Measurements from ENCODE around the gene SLX9. TPM values are rescaled to one million over a fixed set of nuclear protein-coding genes. Genes with fewer than 3 reads are reported as not detected.
A peak's percentile ranks its signal among the peaks of the same experiment; 100 is the strongest.

SLX9 gene
- total RNA-seq = 10 to 100 TPM; 43.5 to 83.6 TPM

- peaks cover 7% of the 10 kb centered on the region for H3K36me3 Mint-ChIP-seq
- ATAC-seq = peak; percentile 96
- H3K27ac Mint-ChIP-seq = peak within 1 kb of the TSS; percentile 69 to 88
- peak within 1 kb of the TSS; percentile 91 for H3K4me3 Mint-ChIP-seq
- peak; percentile 92 for DNase-seq (ENCODE audit: low spot score)
- no peaks in the 10 kb centered on the region for H3K27me3 Mint-ChIP-seq
- peaks cover 29 to 36% of the 10 kb centered on the region in 2 donors for H3K4me1 Mint-ChIP-seq (ENCODE audit: low read depth in 2 of 2)
- no peaks in the 10 kb centered on the region for H3K9me3 Mint-ChIP-seq
These were observed at the start of gene SLX9 for GRCh38 chr21:44939532-44940115. SLX9 (plus strand) TSS chr21:44940029; CDS start chr21:44940058, 29 bp downstream.

- Mint-ChIP-seq H3K27me3 (no peaks in the 10 kb centered on the region), H3K4me1 (ENCODE audit: low read depth in 2 of 2) (peaks cover 6 to 8% of the 10 kb centered on the region in 2 donors), H3K36me3 (no peaks in the 10 kb centered on the region), H3K9me3 (no peaks in the 10 kb centered on the region), H3K4me3 (no peak overlapping the region), H3K27ac (no peak overlapping the region)
- ATAC-seq (no peak), DNase-seq (ENCODE audit: low spot score) (no peak)
These were observed 49.4 kb upstream of the SLX9 start for GRCh38 chr21:44890338-44890931.

GRCh38 chr21:44890961-44891541, 48.8 kb upstream of the SLX9 start:
- peaks cover 6 to 11% of the 10 kb centered on the region in 2 donors for H3K4me1 Mint-ChIP-seq (ENCODE audit: low read depth in 2 of 2)

GRCh38 chr21:44891631-44892031, 48.2 kb upstream of the SLX9 start:
- no peak overlapping the region for H3K27ac Mint-ChIP-seq
- no peaks in the 10 kb centered on the region for H3K27me3 Mint-ChIP-seq
- H3K9me3 Mint-ChIP-seq = no peaks in the 10 kb centered on the region
- peaks cover 6 to 11% of the 10 kb centered on the region in 2 donors for H3K4me1 Mint-ChIP-seq (ENCODE audit: low read depth in 2 of 2)
- no peak overlapping the region for H3K4me3 Mint-ChIP-seq
- ATAC-seq (no peak), DNase-seq (ENCODE audit: low spot score) (no peak)
- H3K36me3 Mint-ChIP-seq = no peaks in the 10 kb centered on the region

More at GRCh38 chr21:44890961-44891541, 48.8 kb upstream of the SLX9 start:
- no peak overlapping the region for H3K27ac Mint-ChIP-seq
- no peaks in the 10 kb centered on the region for H3K36me3 Mint-ChIP-seq
- ATAC-seq (no peak), DNase-seq (ENCODE audit: low spot score) (no peak)
- H3K9me3 Mint-ChIP-seq = no peaks in the 10 kb centered on the region
- H3K27me3 Mint-ChIP-seq = no peaks in the 10 kb centered on the region
- no peak overlapping the region for H3K4me3 Mint-ChIP-seq

- Mint-ChIP-seq H3K4me3 (no peak overlapping the region), H3K36me3 (no peaks in the 10 kb centered on the region), H3K9me3 (no peaks in the 10 kb centered on the region), H3K27ac (peak overlapping the region in 1 of 2 donors; percentile 16), H3K27me3 (no peaks in the 10 kb centered on the region), H3K4me1 (ENCODE audit: low read depth in 2 of 2) (peaks cover 6 to 11% of the 10 kb centered on the region in 2 donors)
- ATAC-seq (no peak), DNase-seq (ENCODE audit: low spot score) (no peak)
These were observed 47.7 kb upstream of the SLX9 start for GRCh38 chr21:44892095-44892494.

- peak; percentile 78 to 80 for ATAC-seq
- no peaks in the 10 kb centered on the region for H3K36me3 Mint-ChIP-seq
- H3K27ac Mint-ChIP-seq = peak overlapping the region; percentile 11 to 16
- no peaks in the 10 kb centered on the region for H3K9me3 Mint-ChIP-seq
- H3K27me3 Mint-ChIP-seq = no peaks in the 10 kb centered on the region
- no peak overlapping the region for H3K4me3 Mint-ChIP-seq
- H3K4me1 Mint-ChIP-seq (ENCODE audit: low read depth in 2 of 2) = peaks cover 6 to 8% of the 10 kb centered on the region in 2 donors
- no peak for DNase-seq (ENCODE audit: low spot score)
These were observed 47.1 kb upstream of the SLX9 start for GRCh38 chr21:44892536-44893277.

- Mint-ChIP-seq H3K4me1 (ENCODE audit: low read depth in 2 of 2) (peaks cover 7 to 8% of the 10 kb centered on the region in 2 donors), H3K4me3 (no peak overlapping the region), H3K27ac (peak overlapping the region; percentile 11 to 16), H3K9me3 (no peaks in the 10 kb centered on the region), H3K36me3 (no peaks in the 10 kb centered on the region), H3K27me3 (no peaks in the 10 kb centered on the region)
- no peak for DNase-seq (ENCODE audit: low spot score)
- no peak for ATAC-seq
These were observed 46.6 kb upstream of the SLX9 start for GRCh38 chr21:44893278-44893556.

GRCh38 chr21:44893948-44894656, 45.7 kb upstream of the SLX9 start:
- H3K36me3 Mint-ChIP-seq = no peaks in the 10 kb centered on the region
- H3K4me1 Mint-ChIP-seq (ENCODE audit: low read depth in 2 of 2) = peaks cover 8 to 10% of the 10 kb centered on the region in 2 donors
- H3K27me3 Mint-ChIP-seq = no peaks in the 10 kb centered on the region
- peak overlapping the region; percentile 11 to 16 for H3K27ac Mint-ChIP-seq
- no peaks in the 10 kb centered on the region for H3K9me3 Mint-ChIP-seq
- DNase-seq (ENCODE audit: low spot score) = no peak
- no peak overlapping the region for H3K4me3 Mint-ChIP-seq
- ATAC-seq = no peak

- Mint-ChIP-seq H3K27ac (peak overlapping the region in 1 of 2 donors; percentile 25), H3K9me3 (no peaks in the 10 kb centered on the region), H3K4me1 (ENCODE audit: low read depth in 2 of 2) (peaks cover 8 to 10% of the 10 kb centered on the region in 2 donors), H3K4me3 (no peak overlapping the region), H3K27me3 (no peaks in the 10 kb centered on the region), H3K36me3 (no peaks in the 10 kb centered on the region)
- DNase-seq (ENCODE audit: low spot score) (no peak), ATAC-seq (no peak)
These were observed 45.0 kb upstream of the SLX9 start for GRCh38 chr21:44894687-44895302.

- Mint-ChIP-seq H3K27me3 (no peaks in the 10 kb centered on the region), H3K36me3 (no peaks in the 10 kb centered on the region), H3K4me3 (no peak overlapping the region), H3K9me3 (no peaks in the 10 kb centered on the region), H3K27ac (no peak overlapping the region), H3K4me1 (ENCODE audit: low read depth in 2 of 2) (peaks cover 10 to 12% of the 10 kb centered on the region in 2 donors)
- DNase-seq (ENCODE audit: low spot score) (no peak), ATAC-seq (no peak)
These were observed 44.0 kb upstream of the SLX9 start for GRCh38 chr21:44895859-44896258.

- Mint-ChIP-seq H3K4me1 (ENCODE audit: low read depth in 2 of 2) (peaks cover 10 to 12% of the 10 kb centered on the region in 2 donors), H3K36me3 (peaks cover under 1% of the 10 kb centered on the region), H3K27me3 (no peaks in the 10 kb centered on the region), H3K27ac (no peak overlapping the region), H3K9me3 (no peaks in the 10 kb centered on the region), H3K4me3 (no peak overlapping the region)
- no peak for DNase-seq (ENCODE audit: low spot score)
- ATAC-seq = no peak
These were observed 43.1 kb upstream of the SLX9 start for GRCh38 chr21:44896561-44897286.

GRCh38 chr21:44897326-44898010, 42.4 kb upstream of the SLX9 start:
- Mint-ChIP-seq H3K27me3 (no peaks in the 10 kb centered on the region), H3K36me3 (peaks cover 8% of the 10 kb centered on the region), H3K4me3 (no peak overlapping the region), H3K27ac (no peak overlapping the region), H3K4me1 (ENCODE audit: low read depth in 2 of 2) (peaks cover 12 to 17% of the 10 kb centered on the region in 2 donors), H3K9me3 (no peaks in the 10 kb centered on the region)
- ATAC-seq (peak in 1 of 2 donors; percentile 3), DNase-seq (ENCODE audit: low spot score) (no peak)
